Measurements from ENCODE around the gene DHRS2.

Gene DHRS2

GRCh38 chr14:23639048-23639890 lies 3.1 kb downstream of the DHRS2 start:
- TF ChIP-seq, protein P1, sequence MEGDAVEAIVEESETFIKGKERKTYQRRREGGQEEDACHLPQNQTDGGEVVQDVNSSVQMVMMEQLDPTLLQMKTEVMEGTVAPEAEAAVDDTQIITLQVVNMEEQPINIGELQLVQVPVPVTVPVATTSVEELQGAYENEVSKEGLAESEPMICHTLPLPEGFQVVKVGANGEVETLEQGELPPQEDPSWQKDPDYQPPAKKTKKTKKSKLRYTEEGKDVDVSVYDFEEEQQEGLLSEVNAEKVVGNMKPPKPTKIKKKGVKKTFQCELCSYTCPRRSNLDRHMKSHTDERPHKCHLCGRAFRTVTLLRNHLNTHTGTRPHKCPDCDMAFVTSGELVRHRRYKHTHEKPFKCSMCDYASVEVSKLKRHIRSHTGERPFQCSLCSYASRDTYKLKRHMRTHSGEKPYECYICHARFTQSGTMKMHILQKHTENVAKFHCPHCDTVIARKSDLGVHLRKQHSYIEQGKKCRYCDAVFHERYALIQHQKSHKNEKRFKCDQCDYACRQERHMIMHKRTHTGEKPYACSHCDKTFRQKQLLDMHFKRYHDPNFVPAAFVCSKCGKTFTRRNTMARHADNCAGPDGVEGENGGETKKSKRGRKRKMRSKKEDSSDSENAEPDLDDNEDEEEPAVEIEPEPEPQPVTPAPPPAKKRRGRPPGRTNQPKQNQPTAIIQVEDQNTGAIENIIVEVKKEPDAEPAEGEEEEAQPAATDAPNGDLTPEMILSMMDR (IDR thresholded peaks at IDR 0.05; ENCODE audit: low read depth, low read length), result no peak

GRCh38 chr14:23639891-23640523 lies 3.8 kb downstream of the DHRS2 start:
- no peak overlapping the region for H3K4me3 ChIP-seq (ENCODE audit: low read depth, low read length)
- in situ Hi-C loops (cut with HindIII; ENCODE audit: low sequenced_read_pairs), result no loop called here
- no peak for DNase-seq (ENCODE audit: low read depth, low spot score)
- TF ChIP-seq, protein P1 (IDR thresholded peaks at IDR 0.05; ENCODE audit: low read depth, low read length), result no peak

More at GRCh38 chr14:23639048-23639890, 3.1 kb downstream of the DHRS2 start:
- DNase-seq (ENCODE audit: low read depth, low spot score), result no peak
- no peak overlapping the region for H3K4me3 ChIP-seq (ENCODE audit: low read depth, low read length)
- in situ Hi-C loops (cut with HindIII; ENCODE audit: low sequenced_read_pairs), result no loop called here

GRCh38 chr14:23640524-23641141 lies 4.5 kb downstream of the DHRS2 start:
- TF ChIP-seq, protein P1 (IDR thresholded peaks at IDR 0.05; ENCODE audit: low read depth, low read length), result no peak
- in situ Hi-C loops (cut with HindIII; ENCODE audit: low sequenced_read_pairs), result no loop called here
- no peak overlapping the region for H3K4me3 ChIP-seq (ENCODE audit: low read depth, low read length)
- peak; percentile 77 for DNase-seq (ENCODE audit: low read depth, low spot score)

DNA sequence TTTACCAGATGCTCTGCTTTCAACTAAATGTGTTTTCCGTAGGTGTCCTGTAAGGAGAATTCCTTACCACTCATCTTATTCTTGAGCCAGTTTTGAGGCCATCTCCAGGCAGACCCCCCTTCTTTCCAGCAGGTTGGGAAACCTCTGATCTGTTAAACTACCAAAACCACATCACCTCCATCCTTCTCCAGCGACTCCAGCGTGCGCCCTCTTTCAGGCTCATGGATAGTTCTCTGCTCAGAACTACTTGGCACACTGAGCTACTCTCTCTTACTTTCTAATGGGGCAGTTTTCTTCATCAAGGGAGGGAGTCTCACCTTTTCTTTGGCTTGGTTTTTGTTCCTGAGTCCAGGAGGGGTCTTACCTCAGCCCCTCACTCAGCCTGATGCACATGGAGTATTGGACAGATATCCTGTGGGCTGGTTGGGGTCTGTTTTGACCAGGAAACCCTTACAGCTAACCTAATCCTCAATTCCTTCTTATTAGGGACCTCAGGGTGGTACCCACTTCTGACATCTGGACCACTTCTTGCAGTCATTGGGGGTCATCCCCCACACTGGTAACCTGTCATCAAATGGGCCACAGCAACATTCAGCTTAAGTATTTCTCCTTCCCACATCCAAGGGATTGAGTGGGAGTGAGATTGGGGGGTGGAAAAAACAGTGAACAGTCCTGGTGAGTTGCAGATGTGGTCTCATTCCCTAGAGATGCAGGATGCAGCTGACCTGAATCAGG lies 5.2 kb downstream of the DHRS2 start:
- no peak overlapping the region for H3K4me3 ChIP-seq (ENCODE audit: low read depth, low read length)
- in situ Hi-C loops (cut with HindIII; ENCODE audit: low sequenced_read_pairs), result no loop called here
- TF ChIP-seq, protein P1 (IDR thresholded peaks at IDR 0.05; ENCODE audit: low read depth, low read length), result no peak
- no peak for DNase-seq (ENCODE audit: low read depth, low spot score)

GRCh38 chr14:23641915-23642588 lies 5.9 kb downstream of the DHRS2 start:
- in situ Hi-C loops (cut with HindIII; ENCODE audit: low sequenced_read_pairs), result no loop called here
- DNase-seq (ENCODE audit: low read depth, low spot score), result no peak

More at GRCh38 chr14:23641915-23642588, 5.9 kb downstream of the DHRS2 start:
- no peak overlapping the region for H3K4me3 ChIP-seq (ENCODE audit: low read depth, low read length)
- TF ChIP-seq, protein P1 (IDR thresholded peaks at IDR 0.05; ENCODE audit: low read depth, low read length), result no peak
